Urothelium cell line (cell line): Measurements from ENCODE around the gene PRKCI.
"Not testable (repeated sequence)": the region's sequence is repeated elsewhere in the genome, so short reads cannot be mapped to it uniquely, and the experiment has no call there.

Source experiments
- DNase-seq: peaks from one replicate; pipeline ENCODE4 v3.0.0; 2011; ENCODE audit warnings: low spot score, mixed read lengths
- FAIRE-seq: peaks from 2 replicates; lab custom pipeline; 2011; peaks lifted over from hg19 to GRCh38; lab: Jason Lieb, UNC

PRKCI gene

GRCh38 chr3:170221924-170222646, at the start of gene PRKCI:
Gene PRKCI (plus strand): TSS chr3:170222424. CDS start chr3:170222670, 246 bp downstream.
- no peak for FAIRE-seq
- peak; percentile 94 for DNase-seq

- DNase-seq (no peak), FAIRE-seq (no peak)
Measured at GRCh38 chr3:170178651-170179050, 43.6 kb upstream of the PRKCI start.

- FAIRE-seq: no peak
Measured at GRCh38 chr3:170179432-170179831, 42.8 kb upstream of the PRKCI start.

GRCh38 chr3:170180079-170180907, 41.9 kb upstream of the PRKCI start:
- FAIRE-seq: no peak
- DNase-seq: no peak

More at GRCh38 chr3:170179432-170179831, 42.8 kb upstream of the PRKCI start:
- DNase-seq: no peak

- peak; percentile 95 for DNase-seq
- no peak for FAIRE-seq
Measured at GRCh38 chr3:170180908-170181885, 41.0 kb upstream of the PRKCI start, which contains the start of gene PHC3. Gene PHC3 (minus strand): TSS chr3:170181733. CDS start chr3:170181715, 18 bp downstream.

GRCh38 chr3:170189398-170190256, 32.6 kb upstream of the PRKCI start:
- FAIRE-seq: no peak

GRCh38 chr3:170195759-170196158, 26.5 kb upstream of the PRKCI start:
- not testable (repeated sequence) for DNase-seq, FAIRE-seq

More at GRCh38 chr3:170189398-170190256, 32.6 kb upstream of the PRKCI start:
- DNase-seq: no peak

GRCh38 chr3:170196833-170197232, 25.4 kb upstream of the PRKCI start:
- FAIRE-seq: no peak
- peak; percentile 29 for DNase-seq

- DNase-seq (no peak), FAIRE-seq (no peak)
Measured at GRCh38 chr3:170200987-170201386, 21.2 kb upstream of the PRKCI start.

GRCh38 chr3:170201527-170201926, 20.7 kb upstream of the PRKCI start:
- FAIRE-seq: no peak
- no peak for DNase-seq

GRCh38 chr3:170203457-170203856, 18.8 kb upstream of the PRKCI start:
- DNase-seq: no peak
- FAIRE-seq: no peak

GRCh38 chr3:170204023-170204472, 18.2 kb upstream of the PRKCI start:
- FAIRE-seq: no peak
- no peak for DNase-seq

GRCh38 chr3:170204509-170204908, 17.7 kb upstream of the PRKCI start:
- DNase-seq: no peak
- no peak for FAIRE-seq

- no peak for DNase-seq
- FAIRE-seq: no peak
Measured at GRCh38 chr3:170205302-170205701, 16.9 kb upstream of the PRKCI start.

- DNase-seq, FAIRE-seq: not testable (repeated sequence)
Measured at GRCh38 chr3:170206164-170206762, 16.0 kb upstream of the PRKCI start.

- DNase-seq (no peak), FAIRE-seq (no peak)
Measured at GRCh38 chr3:170207717-170208116, 14.5 kb upstream of the PRKCI start.

GRCh38 chr3:170211668-170212067, 10.6 kb upstream of the PRKCI start:
- no peak for FAIRE-seq
- no peak for DNase-seq

GRCh38 chr3:170219850-170220249, 2.4 kb upstream of the PRKCI start:
- DNase-seq: no peak
- FAIRE-seq: no peak

- FAIRE-seq (no peak), DNase-seq (peak; percentile 3)
Measured at GRCh38 chr3:170220871-170221270, 1.4 kb upstream of the PRKCI start.
